Vagina (tissue), 2 donors: ENCODE data around the gene LIG3. TPM values are rescaled to one million over a fixed set of nuclear protein-coding genes. Genes with fewer than 3 reads are reported as not detected.
"Not testable (repeated sequence)": the region's sequence is repeated elsewhere in the genome, so short reads cannot be mapped to it uniquely, and the experiment has no call there.

Experiments
- DNase-seq, 2 donors: peaks; one replicate each; pipeline ENCODE4 v3.0.0-alpha.2; 2017; ENCODE audit errors: extremely low spot score in 2 of 2
- H3K27ac ChIP-seq: fragments of 200-600 bp; sonication (generic); one replicate; pipeline ENCODE4 v1.5.1; 2019
- H3K27me3 ChIP-seq: fragments of 200-600 bp; sonication (generic); one replicate; pipeline ENCODE4 v1.5.1; 2019
- H3K36me3 ChIP-seq, 2 donors: fragments of 200-600 bp; sonication (generic); one replicate each; pipeline ENCODE4 v1.5.1; 2017 to 2019
- H3K4me1 ChIP-seq: fragments of 200-600 bp; sonication (generic); one replicate; pipeline ENCODE4 v1.5.1; 2019
- H3K4me3 ChIP-seq, 2 donors: fragments of 200-600 bp; sonication (generic); 1 replicate in 1 of 2; 2 replicates in 1 of 2; pipeline ENCODE4 v1.5.1; 2016 to 2019
- H3K9me3 ChIP-seq: fragments of 200-600 bp; sonication (generic); one replicate; pipeline ENCODE4 v1.5.1; 2019
- CTCF ChIP-seq, 3 experiments: fragments of 450-650 bp in 2 of 3; fragments of 200-600 bp in 1 of 3; sonication (generic) in 1 of 3; IDR thresholded peaks; one replicate each; pipeline ENCODE4 v1.5.1; 2017 to 2019; ENCODE audit warnings: antibody characterized with exemption in 3 of 3, mild to moderate bottlenecking in 2 of 3, moderate library complexity in 2 of 3
- POLR2A ChIP-seq, 2 donors: fragments of 450-650 bp; IDR thresholded peaks; one replicate each; pipeline ENCODE4 v1.6.1; 2017; ENCODE audit warnings: antibody characterized with exemption in 2 of 2, mild to moderate bottlenecking in 2 of 2, moderate library complexity in 2 of 2
- POLR2AphosphoS5 ChIP-seq, 2 donors: sonication (generic); formaldehyde crosslinking; IDR thresholded peaks; one replicate each; pipeline ENCODE4 v1.9.0; 2017; ENCODE audit warnings: antibody characterized with exemption in 2 of 2, mild to moderate bottlenecking in 2 of 2, low read depth in 1 of 2; ENCODE audit not compliant: insufficient read depth in 1 of 2
- intact Hi-C: fragments of 100-400 bp; cut with DNase I; formaldehyde crosslinking; loops from one replicate; pipeline ENCODE4 v1.15.1; 2023
- total RNA-seq: library from RNA; depleted of rRNA; stranded (reverse); fragments of >200 nt; gene quantifications from one replicate; pipeline ENCODE4 v1.2.3, GENCODE V29; 2016

LIG3 gene
- total RNA-seq, 1 donor from 2014 or later, result 30.0 TPM

GRCh38 chr17:35038453-35038852 is 58.1 kb downstream of the LIG3 start:
- no peaks in the 10 kb centered on the region for H3K36me3 ChIP-seq
- TF ChIP-seq POLR2AphosphoS5 (IDR thresholded peaks at IDR 0.05; ENCODE audit: insufficient read depth in 1 of 2, low read depth in 1 of 2) (no peak), POLR2A (IDR thresholded peaks at IDR 0.05) (no peak), CTCF (IDR thresholded peaks at IDR 0.05) (no peak)
- H3K9me3 ChIP-seq, result no peaks in the 10 kb centered on the region
- DNase-seq, result no peak
- H3K27me3 ChIP-seq, result no peaks in the 10 kb centered on the region
- no peaks in the 10 kb centered on the region for H3K4me1 ChIP-seq
- intact Hi-C loops, result no loop called here
- H3K4me3 ChIP-seq, result no peak overlapping the region
- H3K27ac ChIP-seq, result no peak overlapping the region

- Histone ChIP-seq H3K4me3 (no peak overlapping the region), H3K4me1 (no peaks in the 10 kb centered on the region), H3K27me3 (no peaks in the 10 kb centered on the region), H3K9me3 (no peaks in the 10 kb centered on the region), H3K27ac (no peak overlapping the region), H3K36me3 (no peaks in the 10 kb centered on the region)
- intact Hi-C loops, result no loop called here
- no peak for DNase-seq
- TF ChIP-seq POLR2AphosphoS5 (IDR thresholded peaks at IDR 0.05; ENCODE audit: insufficient read depth in 1 of 2, low read depth in 1 of 2) (no peak), POLR2A (IDR thresholded peaks at IDR 0.05) (no peak), CTCF (IDR thresholded peaks at IDR 0.05) (no peak)
Measured at GRCh38 chr17:35041390-35041789, 61.1 kb downstream of the LIG3 start.

GRCh38 chr17:35044181-35044580 is 63.9 kb downstream of the LIG3 start:
- H3K27ac ChIP-seq, result no peak overlapping the region
- DNase-seq, result no peak
- H3K9me3 ChIP-seq, result no peaks in the 10 kb centered on the region
- no peak for TF ChIP-seq POLR2A (IDR thresholded peaks at IDR 0.05)
- TF ChIP-seq POLR2AphosphoS5 (IDR thresholded peaks at IDR 0.05; ENCODE audit: insufficient read depth in 1 of 2, low read depth in 1 of 2), result no peak
- TF ChIP-seq CTCF (IDR thresholded peaks at IDR 0.05), result no peak
- H3K4me1 ChIP-seq, result no peaks in the 10 kb centered on the region
- intact Hi-C loops, result no loop called here
- H3K27me3 ChIP-seq, result no peaks in the 10 kb centered on the region
- H3K4me3 ChIP-seq, result no peak overlapping the region
- H3K36me3 ChIP-seq, result no peaks in the 10 kb centered on the region

GRCh38 chr17:35045458-35045979 is 65.2 kb downstream of the LIG3 start:
- intact Hi-C loops, H3K36me3 ChIP-seq, DNase-seq, H3K27ac ChIP-seq, H3K27me3 ChIP-seq, H3K4me1 ChIP-seq, H3K4me3 ChIP-seq, H3K9me3 ChIP-seq: not testable (repeated sequence)

GRCh38 chr17:35046245-35046644 is 65.9 kb downstream of the LIG3 start:
- intact Hi-C loops, result no loop called here
- Histone ChIP-seq H3K27me3 (no peaks in the 10 kb centered on the region), H3K4me1 (peaks cover 9% of the 10 kb centered on the region), H3K27ac (no peak overlapping the region), H3K9me3 (no peaks in the 10 kb centered on the region), H3K4me3 (no peak overlapping the region), H3K36me3 (no peaks in the 10 kb centered on the region)
- no peak for TF ChIP-seq POLR2AphosphoS5 (IDR thresholded peaks at IDR 0.05; ENCODE audit: insufficient read depth in 1 of 2, low read depth in 1 of 2)
- TF ChIP-seq CTCF (IDR thresholded peaks at IDR 0.05), result no peak
- TF ChIP-seq POLR2A (IDR thresholded peaks at IDR 0.05), result no peak
- no peak for DNase-seq
